HepG2 (cell line): ENCODE measurements around the gene VAC14. TPM values are rescaled to one million over a fixed set of nuclear protein-coding genes. Genes with fewer than 3 reads are reported as not detected.

ENCODE experiments used
- HIVEP1 ChIP-seq: sonication (generic); formaldehyde crosslinking; IDR thresholded peaks from 2 replicates; pipeline ENCODE4 v1.4.0; 2020; ENCODE audit warnings: mild to moderate bottlenecking, missing genetic modification reagents
- KDM4B ChIP-seq: sonication (generic); formaldehyde crosslinking; IDR thresholded peaks from 2 replicates; pipeline ENCODE4 v1.4.0; 2020; ENCODE audit warnings: missing genetic modification reagents
- SIX4 ChIP-seq: sonication (generic); formaldehyde crosslinking; IDR thresholded peaks from 2 replicates; pipeline ENCODE4 v1.4.0; 2020; ENCODE audit warnings: missing genetic modification reagents
- THAP11 ChIP-seq: IDR thresholded peaks from 2 replicates; pipeline ENCODE4 v1.6.1; 2016; ENCODE audit warnings: missing biosample characterization, missing genetic modification reagents
- polyA plus RNA-seq, 8 experiments: library from polyadenylated mRNA; depleted of rRNA in 3 of 8; stranded (reverse) in 7 of 8; unstranded in 1 of 8; fragments of >200 nt; fragmentation: Illumina TruSeq in 4 of 8; extraction: Trizol in 4 of 8; gene quantifications; 2 replicates each; pipeline versions ENCODE4 v1.2.1 to v1.2.3, GENCODE V29; 2011 to 2016; ENCODE audit warnings: low read depth in 4 of 8, missing spikeins in 1 of 8, mixed read lengths in 1 of 8; ENCODE audit not compliant: insufficient read depth in 1 of 8
- total RNA-seq, 5 experiments: library from RNA; depleted of rRNA; stranded (reverse); fragments of >200 nt; fragmentation: Illumina TruSeq; extraction: Trizol; gene quantifications; 2 replicates each; pipeline ENCODE4 v1.2.3, GENCODE V29; 2016; ENCODE audit warnings: low read depth in 1 of 5
- TF ChIP-seq, protein P1 (sequence below), 2 experiments: fragments of 450-650 bp in 1 of 2; sonication (generic) in 1 of 2; formaldehyde crosslinking in 1 of 2; IDR thresholded peaks; 2 replicates each; pipeline versions ENCODE4 v1.6.1 to v1.8.0; 2016 to 2022; ENCODE audit warnings: antibody characterized with exemption in 1 of 2, mild to moderate bottlenecking in 1 of 2, missing genetic modification reagents in 1 of 2
- TF ChIP-seq, protein P2 (sequence below), 2 experiments: sonication (generic) in 1 of 2; formaldehyde crosslinking in 1 of 2; IDR thresholded peaks; 2 replicates each; pipeline versions ENCODE4 v1.4.0 to v1.6.1; 2016 to 2020; ENCODE audit warnings: borderline replicate concordance in 1 of 2, low read depth in 1 of 2, mild to moderate bottlenecking in 1 of 2, missing genetic modification reagents in 1 of 2
- TF ChIP-seq, protein P3 (sequence below): sonication (generic); IDR thresholded peaks from 2 replicates; pipeline ENCODE4 v1.6.1; 2016; ENCODE audit warnings: low read depth, borderline replicate concordance
- TF ChIP-seq, protein P4 (sequence below): sonication (generic); formaldehyde crosslinking; IDR thresholded peaks from 2 replicates; pipeline ENCODE4 v1.4.0; 2020; ENCODE audit warnings: missing genetic modification reagents, mild to moderate bottlenecking, borderline replicate concordance

The VAC14 gene
- total and polyA plus RNA-seq, 2 of the 13 experiments (the other 11 are each of a cell fraction or from before 2014, with no cell fraction given): 23.5 to 24.6 TPM

GRCh38 chr16:70689035-70689969 lies 111.7 kb downstream of the VAC14 start (continued):
- TF ChIP-seq, protein P1, sequence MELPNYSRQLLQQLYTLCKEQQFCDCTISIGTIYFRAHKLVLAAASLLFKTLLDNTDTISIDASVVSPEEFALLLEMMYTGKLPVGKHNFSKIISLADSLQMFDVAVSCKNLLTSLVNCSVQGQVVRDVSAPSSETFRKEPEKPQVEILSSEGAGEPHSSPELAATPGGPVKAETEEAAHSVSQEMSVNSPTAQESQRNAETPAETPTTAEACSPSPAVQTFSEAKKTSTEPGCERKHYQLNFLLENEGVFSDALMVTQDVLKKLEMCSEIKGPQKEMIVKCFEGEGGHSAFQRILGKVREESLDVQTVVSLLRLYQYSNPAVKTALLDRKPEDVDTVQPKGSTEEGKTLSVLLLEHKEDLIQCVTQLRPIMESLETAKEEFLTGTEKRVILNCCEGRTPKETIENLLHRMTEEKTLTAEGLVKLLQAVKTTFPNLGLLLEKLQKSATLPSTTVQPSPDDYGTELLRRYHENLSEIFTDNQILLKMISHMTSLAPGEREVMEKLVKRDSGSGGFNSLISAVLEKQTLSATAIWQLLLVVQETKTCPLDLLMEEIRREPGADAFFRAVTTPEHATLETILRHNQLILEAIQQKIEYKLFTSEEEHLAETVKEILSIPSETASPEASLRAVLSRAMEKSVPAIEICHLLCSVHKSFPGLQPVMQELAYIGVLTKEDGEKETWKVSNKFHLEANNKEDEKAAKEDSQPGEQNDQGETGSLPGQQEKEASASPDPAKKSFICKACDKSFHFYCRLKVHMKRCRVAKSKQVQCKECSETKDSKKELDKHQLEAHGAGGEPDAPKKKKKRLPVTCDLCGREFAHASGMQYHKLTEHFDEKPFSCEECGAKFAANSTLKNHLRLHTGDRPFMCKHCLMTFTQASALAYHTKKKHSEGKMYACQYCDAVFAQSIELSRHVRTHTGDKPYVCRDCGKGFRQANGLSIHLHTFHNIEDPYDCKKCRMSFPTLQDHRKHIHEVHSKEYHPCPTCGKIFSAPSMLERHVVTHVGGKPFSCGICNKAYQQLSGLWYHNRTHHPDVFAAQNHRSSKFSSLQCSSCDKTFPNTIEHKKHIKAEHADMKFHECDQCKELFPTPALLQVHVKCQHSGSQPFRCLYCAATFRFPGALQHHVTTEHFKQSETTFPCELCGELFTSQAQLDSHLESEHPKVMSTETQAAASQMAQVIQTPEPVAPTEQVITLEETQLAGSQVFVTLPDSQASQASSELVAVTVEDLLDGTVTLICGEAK (IDR thresholded peaks at IDR 0.05): no peak
- TF ChIP-seq, protein P1 (CRISPR knock-in tag; IDR thresholded peaks at IDR 0.05): 0 out of 2 replicates have a peak, but pooled peaks have one; percentile 6
- TF ChIP-seq THAP11 (peak; percentile 44; the same call in 1 of the 2 replicates), HIVEP1 (CRISPR knock-in tag) (peak; percentile 56; the same call in 1 of the 2 replicates), SIX4 (CRISPR knock-in tag) (no peak), KDM4B (no peak)
- TF ChIP-seq, protein P2, sequence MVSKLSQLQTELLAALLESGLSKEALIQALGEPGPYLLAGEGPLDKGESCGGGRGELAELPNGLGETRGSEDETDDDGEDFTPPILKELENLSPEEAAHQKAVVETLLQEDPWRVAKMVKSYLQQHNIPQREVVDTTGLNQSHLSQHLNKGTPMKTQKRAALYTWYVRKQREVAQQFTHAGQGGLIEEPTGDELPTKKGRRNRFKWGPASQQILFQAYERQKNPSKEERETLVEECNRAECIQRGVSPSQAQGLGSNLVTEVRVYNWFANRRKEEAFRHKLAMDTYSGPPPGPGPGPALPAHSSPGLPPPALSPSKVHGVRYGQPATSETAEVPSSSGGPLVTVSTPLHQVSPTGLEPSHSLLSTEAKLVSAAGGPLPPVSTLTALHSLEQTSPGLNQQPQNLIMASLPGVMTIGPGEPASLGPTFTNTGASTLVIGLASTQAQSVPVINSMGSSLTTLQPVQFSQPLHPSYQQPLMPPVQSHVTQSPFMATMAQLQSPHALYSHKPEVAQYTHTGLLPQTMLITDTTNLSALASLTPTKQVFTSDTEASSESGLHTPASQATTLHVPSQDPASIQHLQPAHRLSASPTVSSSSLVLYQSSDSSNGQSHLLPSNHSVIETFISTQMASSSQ (IDR thresholded peaks at IDR 0.05; ENCODE audit: low read depth): no peak
- TF ChIP-seq, protein P2 (CRISPR knock-in tag; IDR thresholded peaks at IDR 0.05; ENCODE audit: borderline replicate concordance): no peak; the same call in 1 of the 2 replicates
- TF ChIP-seq, protein P3, sequence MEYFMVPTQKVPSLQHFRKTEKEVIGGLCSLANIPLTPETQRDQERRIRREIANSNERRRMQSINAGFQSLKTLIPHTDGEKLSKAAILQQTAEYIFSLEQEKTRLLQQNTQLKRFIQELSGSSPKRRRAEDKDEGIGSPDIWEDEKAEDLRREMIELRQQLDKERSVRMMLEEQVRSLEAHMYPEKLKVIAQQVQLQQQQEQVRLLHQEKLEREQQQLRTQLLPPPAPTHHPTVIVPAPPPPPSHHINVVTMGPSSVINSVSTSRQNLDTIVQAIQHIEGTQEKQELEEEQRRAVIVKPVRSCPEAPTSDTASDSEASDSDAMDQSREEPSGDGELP: peak; percentile 100
- TF ChIP-seq, protein P4, sequence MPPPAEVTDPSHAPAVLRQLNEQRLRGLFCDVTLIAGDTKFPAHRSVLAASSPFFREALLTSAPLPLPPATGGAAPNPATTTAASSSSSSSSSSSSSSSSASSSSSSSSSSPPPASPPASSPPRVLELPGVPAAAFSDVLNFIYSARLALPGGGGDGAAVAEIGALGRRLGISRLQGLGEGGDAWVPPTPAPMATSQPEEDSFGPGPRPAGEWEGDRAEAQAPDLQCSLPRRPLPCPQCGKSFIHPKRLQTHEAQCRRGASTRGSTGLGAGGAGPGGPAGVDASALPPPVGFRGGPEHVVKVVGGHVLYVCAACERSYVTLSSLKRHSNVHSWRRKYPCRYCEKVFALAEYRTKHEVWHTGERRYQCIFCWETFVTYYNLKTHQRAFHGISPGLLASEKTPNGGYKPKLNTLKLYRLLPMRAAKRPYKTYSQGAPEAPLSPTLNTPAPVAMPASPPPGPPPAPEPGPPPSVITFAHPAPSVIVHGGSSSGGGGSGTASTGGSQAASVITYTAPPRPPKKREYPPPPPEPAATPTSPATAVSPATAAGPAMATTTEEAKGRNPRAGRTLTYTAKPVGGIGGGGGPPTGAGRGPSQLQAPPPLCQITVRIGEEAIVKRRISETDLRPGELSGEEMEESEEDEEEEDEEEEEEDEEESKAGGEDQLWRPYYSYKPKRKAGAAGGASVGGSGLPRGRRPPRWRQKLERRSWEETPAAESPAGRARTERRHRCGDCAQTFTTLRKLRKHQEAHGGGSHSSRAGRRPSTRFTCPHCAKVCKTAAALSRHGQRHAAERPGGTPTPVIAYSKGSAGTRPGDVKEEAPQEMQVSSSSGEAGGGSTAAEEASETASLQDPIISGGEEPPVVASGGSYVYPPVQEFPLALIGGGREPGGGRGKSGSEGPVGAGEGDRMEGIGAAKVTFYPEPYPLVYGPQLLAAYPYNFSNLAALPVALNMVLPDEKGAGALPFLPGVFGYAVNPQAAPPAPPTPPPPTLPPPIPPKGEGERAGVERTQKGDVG: 0 out of 2 replicates have a peak, but pooled peaks have one; percentile 52
